K562 (cell line): ENCODE results near the gene PTPN7. TPM values are rescaled to one million over a fixed set of nuclear protein-coding genes. Genes with fewer than 3 reads are reported as not detected.
A peak's percentile ranks its signal among the peaks of the same experiment; 100 is the strongest.

Source experiments
- CCAR2 ChIP-seq: fragments of 200-400 bp; formaldehyde crosslinking; IDR thresholded peaks from 2 replicates; pipeline ENCODE4 v1.6.1; 2017; ENCODE audit warnings: mild to moderate bottlenecking, low read depth, low read length
- HDAC2 ChIP-seq: fragments of 450-650 bp; IDR thresholded peaks from 2 replicates; pipeline ENCODE4 v1.6.1; 2016; ENCODE audit warnings: mild to moderate bottlenecking
- HLTF ChIP-seq: fragments of 450-650 bp; IDR thresholded peaks from 2 replicates; pipeline ENCODE4 v1.6.1; 2016
- KDM2B ChIP-seq: fragments of 250-450 bp; sonication (Bioruptor Pico); IDR thresholded peaks from 2 replicates; pipeline ENCODE4 v1.8.0; 2021; ENCODE audit warnings: mild to moderate bottlenecking, moderate library complexity
- MAFK ChIP-seq: IDR thresholded peaks from 2 replicates; pipeline ENCODE4 v1.6.1; 2011; ENCODE audit warnings: low read length, improper control_type of control experiment
- MTA2 ChIP-seq: fragments of 450-650 bp; IDR thresholded peaks from 2 replicates; pipeline ENCODE4 v1.6.1; 2016; ENCODE audit warnings: low read depth
- NR2C2 ChIP-seq, 2 experiments: fragments of 200-800 bp in 1 of 2; sonication (Bioruptor generic) in 1 of 2; sonication (generic) in 1 of 2; formaldehyde crosslinking in 1 of 2; IDR thresholded peaks; 2 replicates each; pipeline versions ENCODE4 v1.6.1 to v1.8.0; 2016 to 2022; ENCODE audit warnings: mild to moderate bottlenecking in 1 of 2, missing compliant biosample characterization in 1 of 2, missing genetic modification characterization in 1 of 2, missing genetic modification reagents in 1 of 2
- OTX1 ChIP-seq: fragments of 450-650 bp; formaldehyde crosslinking; IDR thresholded peaks from 2 replicates; pipeline ENCODE4 v1.4.0; 2022; ENCODE audit warnings: mild to moderate bottlenecking
- POLR2B ChIP-seq: fragments of 450-650 bp; IDR thresholded peaks from 2 replicates; pipeline ENCODE4 v1.6.1; 2018; ENCODE audit warnings: low read depth; ENCODE audit not compliant: partially characterized antibody
- SIN3A ChIP-seq, 2 experiments: fragments of 150-350 bp in 1 of 2; IDR thresholded peaks; 2 replicates each; pipeline ENCODE4 v1.6.1; 2011 to 2016; ENCODE audit warnings: borderline replicate concordance in 2 of 2, low read depth in 2 of 2, low read length in 2 of 2, mild to moderate bottlenecking in 2 of 2, moderate library complexity in 2 of 2; ENCODE audit not compliant: control insufficient read depth in 1 of 2
- SUPT5H ChIP-seq: fragments of 450-650 bp; IDR thresholded peaks from 2 replicates; pipeline ENCODE4 v1.6.1; 2016
- TBP ChIP-seq: optimal IDR thresholded peaks from 2 replicates; pipeline ENCODE3; 2011; ENCODE audit warnings: low read depth, low read length, improper control_type of control experiment
- TEAD4 ChIP-seq, 2 experiments: sonication (generic) in 1 of 2; formaldehyde crosslinking in 1 of 2; IDR thresholded peaks; 2 replicates each; pipeline versions ENCODE4 v1.6.1 to v1.8.0; 2012 to 2022; ENCODE audit warnings: borderline replicate concordance in 1 of 2, inconsistent platforms in 1 of 2, low read length in 1 of 2, mild to moderate bottlenecking in 1 of 2, missing genetic modification reagents in 1 of 2
- ZNF134 ChIP-seq: fragments of 250-450 bp; sonication (Bioruptor Pico); conservative IDR thresholded peaks from 2 replicates; pipeline ENCODE4 v1.4.0; 2020
- ZNF431 ChIP-seq: sonication (generic); formaldehyde crosslinking; IDR thresholded peaks from 2 replicates; pipeline ENCODE4 v1.8.0; 2022; ENCODE audit warnings: mild to moderate bottlenecking, missing genetic modification reagents
- ZNF695 ChIP-seq: fragments of 450-650 bp; formaldehyde crosslinking; IDR thresholded peaks from 2 replicates; pipeline ENCODE4 v1.4.0; 2020; ENCODE audit warnings: mild to moderate bottlenecking, moderate library complexity
- ZNF696 ChIP-seq: fragments of 250-450 bp; sonication (Bioruptor Pico); conservative IDR thresholded peaks from 2 replicates; pipeline ENCODE4 v1.4.0; 2020; ENCODE audit warnings: mild to moderate bottlenecking, moderate library complexity
- ZNF707 ChIP-seq: fragments of 250-450 bp; sonication (Bioruptor Pico); conservative IDR thresholded peaks from 2 replicates; pipeline ENCODE4 v1.8.0; 2022; ENCODE audit warnings: inconsistent platforms, mild to moderate bottlenecking, moderate library complexity
- ZNF717 ChIP-seq: fragments of 250-450 bp; sonication (Bioruptor Pico); IDR thresholded peaks from 2 replicates; pipeline ENCODE4 v1.5.0; 2021
- ZNF79 ChIP-seq: fragments of 250-450 bp; sonication (Bioruptor Pico); IDR thresholded peaks from 2 replicates; pipeline ENCODE4 v1.4.0; 2020; ENCODE audit warnings: low read depth, mild to moderate bottlenecking, moderate library complexity
- polyA plus RNA-seq, 8 experiments: library from polyadenylated mRNA; depleted of rRNA in 4 of 8; stranded (reverse) in 5 of 8; unstranded in 3 of 8; fragments of >200 nt; fragmentation: Nextera tagmentation in 2 of 8; fragmentation: Illumina TruSeq in 1 of 8; extraction: Ambion mirVana in 2 of 8; extraction: Trizol in 1 of 8; gene quantifications; 2 replicates each; pipeline versions ENCODE4 v1.2.1 to v1.2.3, GENCODE V29; 2011 to 2014; ENCODE audit warnings: inconsistent platforms in 1 of 8, missing spikeins in 1 of 8
- total RNA-seq, 7 experiments: library from RNA; depleted of rRNA in 6 of 7; stranded (reverse); fragments of >200 nt in 6 of 7; fragmentation: Illumina TruSeq in 2 of 7; extraction: Trizol in 2 of 7; gene quantifications; 2 replicates each; pipeline versions ENCODE4 v1.2.1 to v1.2.3, GENCODE V29; 2011 to 2021; ENCODE audit warnings: low replicate concordance in 1 of 7
- TF ChIP-seq, protein P1 (sequence below): fragments of 450-650 bp; formaldehyde crosslinking; conservative IDR thresholded peaks from 2 replicates; pipeline ENCODE4 v1.4.0; 2022; ENCODE audit warnings: mild to moderate bottlenecking, missing genetic modification characterization
- TF ChIP-seq, protein P2 (sequence below), 2 experiments: fragments of 250-450 bp in 1 of 2; fragments of 450-650 bp in 1 of 2; sonication (Bioruptor Pico) in 1 of 2; IDR thresholded peaks; 2 replicates each; pipeline versions ENCODE4 v1.6.1 to v1.8.0; 2016 to 2021; ENCODE audit warnings: mild to moderate bottlenecking in 2 of 2, moderate library complexity in 2 of 2, missing compliant biosample characterization in 1 of 2, missing genetic modification characterization in 1 of 2
- TF ChIP-seq, protein P3 (sequence below), 2 experiments: IDR thresholded peaks; 2 replicates each; pipeline ENCODE4 v1.6.1; 2011; ENCODE audit warnings: borderline replicate concordance in 1 of 2, control low read depth in 1 of 2, low read depth in 1 of 2, low read length in 1 of 2, mild to moderate bottlenecking in 1 of 2, mixed read lengths in 1 of 2, moderate library complexity in 1 of 2; ENCODE audit not compliant: insufficient read depth in 1 of 2, insufficient read length in 1 of 2, poor library complexity in 1 of 2, severe bottlenecking in 1 of 2; ENCODE audit errors: extremely low read depth in 1 of 2

PTPN7 gene
- total and polyA plus RNA-seq, 9 of the 15 experiments (the other 6 are each of a cell fraction or from before 2014, with no cell fraction given): 18.7 to 144 (median 120) TPM

DNA sequence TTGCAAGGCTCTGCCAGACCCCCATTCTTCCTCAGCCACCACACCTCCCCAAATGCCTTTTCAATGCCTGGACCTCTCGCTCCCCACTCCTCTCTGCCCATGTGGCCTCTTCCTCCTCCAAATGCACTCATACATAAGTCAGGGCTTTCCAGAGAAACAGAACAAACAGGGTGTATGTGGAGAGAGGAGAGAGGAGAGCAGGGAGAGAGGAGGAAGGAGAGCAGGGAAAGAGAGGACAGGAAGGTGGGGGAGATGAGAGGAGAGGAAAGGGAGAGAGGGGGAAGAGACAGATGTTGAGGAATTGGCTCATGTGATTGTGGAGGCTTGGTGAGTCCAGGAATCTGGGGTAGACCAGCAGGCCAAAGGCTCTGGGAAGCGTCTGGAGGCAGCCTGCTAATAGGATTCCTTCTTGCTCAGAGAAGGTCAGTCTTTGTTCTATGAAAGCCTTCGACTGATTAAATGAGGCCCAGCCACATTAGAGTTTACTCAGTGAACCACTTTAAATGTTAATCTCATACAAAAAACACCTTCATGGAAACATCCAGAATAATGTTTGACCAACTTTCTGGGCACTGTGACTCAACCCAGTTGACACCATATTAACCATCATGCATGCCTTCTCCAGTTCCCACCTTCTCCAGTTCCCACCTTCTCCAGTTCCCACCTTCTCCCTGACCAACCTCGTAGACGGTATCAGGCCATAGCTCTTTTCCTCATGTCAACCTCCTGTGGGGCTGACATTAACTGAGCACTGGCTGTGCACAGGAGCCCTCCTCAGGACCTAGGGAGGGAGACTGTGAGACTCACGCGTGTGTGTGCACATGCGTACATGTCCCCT is 21.9 kb upstream of the PTPN7 start (continued):
- TF ChIP-seq, protein P1, sequence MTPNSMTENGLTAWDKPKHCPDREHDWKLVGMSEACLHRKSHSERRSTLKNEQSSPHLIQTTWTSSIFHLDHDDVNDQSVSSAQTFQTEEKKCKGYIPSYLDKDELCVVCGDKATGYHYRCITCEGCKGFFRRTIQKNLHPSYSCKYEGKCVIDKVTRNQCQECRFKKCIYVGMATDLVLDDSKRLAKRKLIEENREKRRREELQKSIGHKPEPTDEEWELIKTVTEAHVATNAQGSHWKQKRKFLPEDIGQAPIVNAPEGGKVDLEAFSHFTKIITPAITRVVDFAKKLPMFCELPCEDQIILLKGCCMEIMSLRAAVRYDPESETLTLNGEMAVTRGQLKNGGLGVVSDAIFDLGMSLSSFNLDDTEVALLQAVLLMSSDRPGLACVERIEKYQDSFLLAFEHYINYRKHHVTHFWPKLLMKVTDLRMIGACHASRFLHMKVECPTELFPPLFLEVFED (CRISPR knock-in tag): peak; percentile 73; the same call in 1 of the 2 replicates
- TF ChIP-seq ZNF696 (CRISPR knock-in tag): no peak
- no peak for TF ChIP-seq ZNF695 (CRISPR knock-in tag)
- peak; percentile 48 for TF ChIP-seq POLR2B
- no peak for TF ChIP-seq TBP
- TF ChIP-seq, protein P2, sequence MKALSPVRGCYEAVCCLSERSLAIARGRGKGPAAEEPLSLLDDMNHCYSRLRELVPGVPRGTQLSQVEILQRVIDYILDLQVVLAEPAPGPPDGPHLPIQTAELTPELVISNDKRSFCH (CRISPR knock-in tag; IDR thresholded peaks at IDR 0.05): no peak
- TF ChIP-seq, protein P2 (tag; IDR thresholded peaks at IDR 0.05): no peak
- TF ChIP-seq MAFK: no peak
- no peak for TF ChIP-seq KDM2B (CRISPR knock-in tag)
- TF ChIP-seq ZNF707 (CRISPR knock-in tag): no peak
- no peak for TF ChIP-seq ZNF431 (CRISPR knock-in tag)
- TF ChIP-seq CCAR2: no peak
- peak; percentile 60; the same call in 1 of the 2 replicates for TF ChIP-seq ZNF134 (CRISPR knock-in tag)
- TF ChIP-seq TEAD4 (IDR thresholded peaks at IDR 0.05; ENCODE audit: low read length): no peak
- TF ChIP-seq TEAD4 (CRISPR knock-in tag; IDR thresholded peaks at IDR 0.05; ENCODE audit: borderline replicate concordance): no peak
- TF ChIP-seq HDAC2: no peak
- no peak for TF ChIP-seq NR2C2 (CRISPR knock-in tag; IDR thresholded peaks at IDR 0.05)
- no peak for TF ChIP-seq NR2C2 (tag; IDR thresholded peaks at IDR 0.05)
- TF ChIP-seq ZNF79 (CRISPR knock-in tag): no peak
- no peak for TF ChIP-seq ZNF717 (CRISPR knock-in tag)
- TF ChIP-seq HLTF: no peak
- TF ChIP-seq MTA2: no peak
- TF ChIP-seq, protein P3, sequence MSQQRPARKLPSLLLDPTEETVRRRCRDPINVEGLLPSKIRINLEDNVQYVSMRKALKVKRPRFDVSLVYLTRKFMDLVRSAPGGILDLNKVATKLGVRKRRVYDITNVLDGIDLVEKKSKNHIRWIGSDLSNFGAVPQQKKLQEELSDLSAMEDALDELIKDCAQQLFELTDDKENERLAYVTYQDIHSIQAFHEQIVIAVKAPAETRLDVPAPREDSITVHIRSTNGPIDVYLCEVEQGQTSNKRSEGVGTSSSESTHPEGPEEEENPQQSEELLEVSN (IDR thresholded peaks at IDR 0.05; ENCODE audit: borderline replicate concordance in 1 of 2, extremely low read depth in 1 of 2, insufficient read depth in 1 of 2, insufficient read length in 1 of 2, low read depth in 1 of 2, low read length in 1 of 2, poor library complexity in 1 of 2, severe bottlenecking in 1 of 2): peak in 1 of 2 experiments; percentile 30
- peak; percentile 53 for TF ChIP-seq SUPT5H
- no peak for TF ChIP-seq SIN3A (IDR thresholded peaks at IDR 0.05; ENCODE audit: borderline replicate concordance in 2 of 2, control insufficient read depth in 1 of 2, low read depth in 2 of 2, low read length in 2 of 2)
- TF ChIP-seq OTX1 (CRISPR knock-in tag): peak; percentile 81
